ENCODE data around the gene TBX1. TPM values are rescaled to one million over a fixed set of nuclear protein-coding genes. Genes with fewer than 3 reads are reported as not detected.

TBX1 gene
- polyA plus RNA-seq, 3 donors, result 0.52 to 4.9 (median 1.8) TPM

- 66 to 96% (median 73%) methylated on average over 4 of the region's 4 CpGs for WGBS, 3 donors
- no peak overlapping the region for H3K27ac ChIP-seq (ENCODE audit: low read depth, low read length)
Measured at GRCh38 chr22:19748139-19748538, 12.4 kb upstream of the TBX1 start.

- H3K27ac ChIP-seq (ENCODE audit: low read depth, low read length), result no peak overlapping the region
- 57 to 80% (median 73%) methylated on average over 15 of the region's 15 CpGs for WGBS, 3 donors
Measured at GRCh38 chr22:19748991-19749664, 11.4 kb upstream of the TBX1 start.

- no peak overlapping the region for H3K27ac ChIP-seq (ENCODE audit: low read depth, low read length)
- 78 to 80% (median 80%) methylated on average over 11 to 12 of the region's 12 CpGs for WGBS, 3 donors
Measured at GRCh38 chr22:19749876-19750275, 10.7 kb upstream of the TBX1 start.

GRCh38 chr22:19750507-19751490 is 9.8 kb upstream of the TBX1 start:
- no peak overlapping the region for H3K27ac ChIP-seq (ENCODE audit: low read depth, low read length)
- WGBS, 3 donors, result 39 to 82% (median 74%) methylated on average over 19 to 27 of the region's 27 CpGs

GRCh38 chr22:19751497-19752245 is 8.9 kb upstream of the TBX1 start:
- 84 to 93% (median 90%) methylated on average over 12 to 14 of the region's 14 CpGs for WGBS, 3 donors
- no peak overlapping the region for H3K27ac ChIP-seq (ENCODE audit: low read depth, low read length)

- 82 to 87% (median 83%) methylated on average over 10 of the region's 10 CpGs for WGBS, 3 donors
- H3K27ac ChIP-seq (ENCODE audit: low read depth, low read length), result no peak overlapping the region
Measured at GRCh38 chr22:19753090-19753842, 7.3 kb upstream of the TBX1 start.

- H3K27ac ChIP-seq (ENCODE audit: low read depth, low read length), result no peak overlapping the region
- 57 to 80% (median 75%) methylated on average over 14 of the region's 14 CpGs for WGBS, 3 donors
Measured at GRCh38 chr22:19753996-19754700, 6.4 kb upstream of the TBX1 start.

- WGBS, 3 donors, result 29 to 33% (median 30%) methylated on average over 14 of the region's 14 CpGs
- no peak overlapping the region for H3K27ac ChIP-seq (ENCODE audit: low read depth, low read length)
Measured at GRCh38 chr22:19754701-19755144, 5.9 kb upstream of the TBX1 start.

- no peak overlapping the region for H3K27ac ChIP-seq (ENCODE audit: low read depth, low read length)
- 1 to 4% (median 3%) methylated on average over 48 to 59 of the region's 59 CpGs for WGBS, 3 donors
Measured at GRCh38 chr22:19755145-19755710, 5.3 kb upstream of the TBX1 start.

- WGBS, 3 donors, result 3 to 7% (median 6%) methylated on average over 26 of the region's 26 CpGs
- no peak overlapping the region for H3K27ac ChIP-seq (ENCODE audit: low read depth, low read length)
Measured at GRCh38 chr22:19755722-19756287, 4.8 kb upstream of the TBX1 start.

- WGBS, 3 donors, result 1 to 4% (median 4%) methylated on average over 57 to 76 of the region's 76 CpGs
- H3K27ac ChIP-seq (ENCODE audit: low read depth, low read length), result no peak overlapping the region
Measured at GRCh38 chr22:19756288-19757128, 4.1 kb upstream of the TBX1 start.

GRCh38 chr22:19757140-19757984 is 3.2 kb upstream of the TBX1 start:
- 26 to 42% (median 35%) methylated on average over 13 to 16 of the region's 16 CpGs for WGBS, 3 donors
- H3K27ac ChIP-seq (ENCODE audit: low read depth, low read length), result no peak overlapping the region

- no peak overlapping the region for H3K27ac ChIP-seq (ENCODE audit: low read depth, low read length)
- WGBS, 3 donors, result 38 to 46% (median 41%) methylated on average over 43 of the region's 43 CpGs
Measured at GRCh38 chr22:19757985-19758895, 2.3 kb upstream of the TBX1 start.

- no peak overlapping the region for H3K27ac ChIP-seq (ENCODE audit: low read depth, low read length)
- 5 to 9% (median 8%) methylated on average over 19 to 21 of the region's 21 CpGs for WGBS, 3 donors
Measured at GRCh38 chr22:19758896-19759426, 1.6 kb upstream of the TBX1 start.

Data from adipose tissue (tissue), 3 donors.